PC-3 (cell line): ENCODE data around the gene CHMP1B.

Experiments
- CTCF ChIP-seq: fragments of 300-600 bp; sonication (generic); conservative IDR thresholded peaks from 2 replicates; pipeline ENCODE4 v1.5.1; 2017; ENCODE audit warnings: antibody characterized with exemption, low read depth, mild to moderate bottlenecking, low read length
- EZH2 ChIP-seq: fragments of 300-600 bp; sonication (generic); IDR thresholded peaks from one replicate; pipeline ENCODE4 v1.6.1; 2017; ENCODE audit warnings: antibody characterized with exemption, mild to moderate bottlenecking, low read length; ENCODE audit not compliant: unreplicated experiment
- EZH2phosphoT487 ChIP-seq: fragments of 300-600 bp; sonication (generic); IDR thresholded peaks from 2 replicates; pipeline ENCODE4 v1.6.1; 2018; ENCODE audit warnings: mild to moderate bottlenecking, antibody characterized with exemption, low read length, borderline replicate concordance

GRCh38 chr18:11808001-11808855 is 43.0 kb upstream of the CHMP1B start:
- 0 out of 2 replicates have a peak, but pooled peaks have one; percentile 18 for TF ChIP-seq CTCF
- TF ChIP-seq EZH2: no peak
- TF ChIP-seq EZH2phosphoT487: no peak
